ENCODE measurements around the gene PARD3B.
"Not testable (repeated sequence)": the region's sequence is repeated elsewhere in the genome, so short reads cannot be mapped to it uniquely, and the experiment has no call there.

PARD3B gene

DNA sequence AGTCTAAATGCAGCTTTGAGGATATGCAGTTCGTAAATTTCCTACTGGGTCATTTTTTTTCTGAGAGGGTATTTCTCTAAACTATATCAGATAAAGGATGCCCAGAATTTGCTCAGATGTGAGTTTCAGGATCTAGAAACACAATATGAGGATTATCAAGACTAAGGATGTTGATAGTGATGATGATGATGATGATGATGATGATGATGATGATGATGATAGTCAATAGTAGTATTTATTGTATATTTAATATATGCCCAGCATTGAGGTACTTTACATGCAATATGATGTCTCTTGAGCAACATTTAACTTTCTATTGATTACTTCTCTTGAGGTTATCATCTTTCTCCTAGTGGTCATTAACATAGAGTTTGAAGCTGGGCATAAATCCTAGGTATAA, 914.9 kb downstream of the PARD3B start:
- no peak for DNase-seq

DNA sequence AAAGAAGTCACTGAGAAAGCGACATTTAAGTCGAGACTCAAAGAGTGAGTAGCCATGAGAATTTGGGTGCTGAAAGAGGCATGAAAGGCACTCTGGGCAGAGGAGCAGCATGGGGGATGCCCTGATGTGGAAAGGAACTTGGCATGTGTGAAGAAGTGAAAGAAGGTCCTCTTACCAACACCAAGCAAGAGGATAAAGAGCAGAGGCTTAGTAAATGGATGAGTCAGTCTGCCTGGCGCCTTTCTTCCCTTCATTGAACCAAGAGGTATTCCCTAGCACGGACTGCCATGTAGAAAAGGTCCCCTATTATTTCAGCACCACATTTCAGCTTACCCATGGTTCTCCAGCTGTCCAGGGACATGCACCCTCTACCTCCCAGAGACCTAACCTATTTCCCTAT, 915.9 kb downstream of the PARD3B start:
- DNase-seq, result no peak

DNA sequence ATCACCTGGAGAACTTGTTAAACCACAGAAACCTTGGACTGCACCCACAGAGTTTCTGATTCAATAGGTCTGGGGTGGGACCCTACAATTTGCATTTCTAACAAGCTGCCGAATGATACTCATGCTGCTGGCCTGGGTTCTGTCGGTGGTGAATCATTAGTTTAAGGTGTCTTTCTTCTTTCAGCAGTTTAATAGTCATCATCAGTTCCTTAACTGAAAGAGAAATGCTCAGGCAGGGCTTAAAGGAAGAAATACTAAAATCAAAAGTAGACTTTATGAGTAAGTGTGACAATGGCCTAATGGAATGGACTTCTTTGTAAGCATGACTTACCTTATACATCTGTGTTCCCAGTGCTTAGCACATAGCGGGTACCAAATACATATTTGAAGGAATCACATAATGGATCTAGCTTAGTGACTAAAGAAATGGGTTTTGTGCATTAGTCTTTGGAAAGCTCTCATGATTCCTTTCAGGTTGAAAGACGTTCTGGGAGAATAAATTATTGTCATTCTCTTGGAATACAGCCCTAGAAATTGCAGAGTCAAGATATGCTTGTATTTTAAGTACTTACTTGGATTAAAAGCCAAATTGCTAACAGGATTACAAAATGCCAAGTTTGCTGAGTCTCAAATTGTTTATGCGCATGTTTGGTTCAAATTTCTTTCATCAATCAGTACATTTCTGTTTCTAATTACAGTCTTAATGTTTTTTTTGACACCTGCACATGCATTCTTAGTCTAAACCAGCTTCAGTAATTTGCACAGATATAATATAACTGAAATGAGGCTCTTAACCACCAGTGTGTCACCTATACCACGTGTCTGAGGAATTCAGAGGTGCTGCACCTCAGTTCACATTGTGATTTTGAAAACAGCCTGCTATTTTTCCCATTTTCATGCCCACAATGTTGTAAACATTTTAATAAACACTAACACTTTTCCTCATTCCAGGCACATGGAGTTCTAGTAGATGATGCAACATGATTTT, 916.7 kb downstream of the PARD3B start:
- DNase-seq, result no peak

GRCh38 chr2:205462681-205463345, 917.5 kb downstream of the PARD3B start:
- DNase-seq, result no peak

DNA sequence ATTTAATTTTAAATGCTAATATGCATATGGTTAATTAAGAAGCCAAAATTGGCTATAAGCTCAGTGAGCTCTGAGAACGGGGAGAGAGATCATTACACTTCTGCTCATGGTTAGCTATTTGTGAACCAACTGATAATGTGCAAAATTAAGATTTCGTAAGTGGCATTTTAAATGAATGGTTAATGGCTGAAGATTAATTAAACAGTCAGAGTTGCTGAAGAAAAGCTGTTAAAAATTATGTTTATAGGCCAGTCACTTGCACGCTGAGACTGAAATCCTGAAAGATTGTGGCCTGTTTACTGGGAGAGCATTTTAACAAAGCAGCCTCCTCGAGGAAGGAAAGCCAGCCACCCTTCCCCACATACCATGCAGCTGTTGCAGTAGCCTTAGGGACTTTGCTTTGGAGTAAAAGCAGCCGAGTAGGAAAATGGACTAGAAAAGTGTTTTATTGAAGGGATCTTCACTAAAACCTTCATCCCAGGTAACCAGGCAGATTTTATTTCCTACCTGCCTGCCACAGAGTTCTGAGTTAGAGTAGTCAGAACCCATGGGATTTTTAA, 918.3 kb downstream of the PARD3B start:
- DNase-seq, result no peak

DNA sequence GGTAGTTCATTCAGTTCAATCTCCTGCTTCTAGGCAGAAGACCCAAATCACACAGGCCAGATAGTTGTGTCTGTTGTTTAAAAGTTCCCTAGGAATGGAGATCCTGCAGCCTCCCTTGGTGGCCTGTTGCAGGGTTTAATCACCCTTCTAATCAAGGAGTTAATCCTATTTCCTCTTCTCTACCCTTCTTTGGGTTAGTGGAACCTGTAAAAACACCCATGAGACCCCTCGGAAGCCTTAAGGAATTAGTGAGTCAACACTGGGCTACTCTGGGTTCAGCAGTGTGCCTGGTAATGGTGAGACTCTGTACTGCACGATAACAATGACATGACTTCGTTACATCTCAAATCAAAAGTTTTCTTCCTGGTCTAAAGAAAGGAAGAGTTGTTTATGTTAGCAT, 919.4 kb downstream of the PARD3B start:
- DNase-seq, result no peak

GRCh38 chr2:205465791-205466190, 920.5 kb downstream of the PARD3B start:
- no peak for DNase-seq

DNA sequence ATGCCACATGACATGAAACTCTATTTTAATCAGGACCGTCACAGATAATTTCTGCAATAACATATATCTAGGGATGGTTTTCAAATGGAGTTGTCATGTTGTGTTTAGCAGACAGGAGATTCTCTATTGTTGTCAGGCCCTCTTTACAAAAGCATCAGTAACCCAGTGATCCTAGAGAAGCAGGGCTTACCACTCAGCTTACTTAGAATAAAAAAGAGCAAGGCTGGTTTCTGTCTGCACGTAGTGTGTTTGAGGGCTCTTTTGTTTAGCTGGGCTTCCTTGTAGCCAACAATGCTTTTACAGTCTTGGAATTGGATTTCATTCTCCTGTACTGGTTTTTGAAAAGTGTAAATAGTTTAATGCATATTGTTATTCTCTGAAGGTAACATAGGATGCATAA, 926.5 kb downstream of the PARD3B start:
- no peak for DNase-seq

GRCh38 chr2:205473791-205474190, 928.5 kb downstream of the PARD3B start:
- DNase-seq, result no peak

GRCh38 chr2:205474741-205475415, 929.6 kb downstream of the PARD3B start:
- no peak for DNase-seq

GRCh38 chr2:205475416-205475768, 930.1 kb downstream of the PARD3B start:
- DNase-seq, result no peak

DNA sequence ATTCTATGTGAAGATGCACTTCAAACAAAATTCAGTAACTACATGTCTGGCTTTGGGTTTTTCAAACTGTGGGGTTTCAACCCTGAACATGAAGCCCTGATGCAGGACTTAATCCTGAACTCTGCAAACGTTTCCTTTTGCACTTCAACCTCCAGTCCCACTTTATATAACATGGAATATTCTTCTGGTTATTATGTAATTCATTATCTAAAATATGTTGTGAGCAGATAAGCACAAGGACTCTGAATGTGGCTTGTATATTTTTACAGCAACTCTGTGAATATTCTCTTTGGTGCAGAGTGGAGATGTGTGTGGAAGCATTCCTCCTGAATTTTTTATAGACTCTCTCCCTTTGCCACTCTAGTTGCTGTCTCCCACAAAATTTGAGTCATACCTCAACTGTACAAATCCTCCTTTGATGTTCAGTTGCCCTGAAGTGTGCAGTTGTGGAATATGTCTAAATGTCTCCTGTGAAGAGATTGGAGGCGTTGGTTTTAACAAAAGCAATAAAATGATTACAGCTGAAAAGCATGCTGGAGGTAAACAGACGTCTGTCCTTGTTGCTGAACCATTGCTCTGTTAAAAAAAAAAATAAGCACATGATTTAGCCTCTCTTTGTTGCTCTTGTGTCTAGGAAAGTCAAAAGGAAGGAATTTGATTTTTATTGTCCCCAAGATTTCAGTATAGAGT, 931.9 kb downstream of the PARD3B start:
- no peak for DNase-seq

GRCh38 chr2:205481861-205482260, 936.6 kb downstream of the PARD3B start:
- DNase-seq, result no peak

- DNase-seq, result no peak
Observed at GRCh38 chr2:205482399-205483081, 937.3 kb downstream of the PARD3B start.

DNA sequence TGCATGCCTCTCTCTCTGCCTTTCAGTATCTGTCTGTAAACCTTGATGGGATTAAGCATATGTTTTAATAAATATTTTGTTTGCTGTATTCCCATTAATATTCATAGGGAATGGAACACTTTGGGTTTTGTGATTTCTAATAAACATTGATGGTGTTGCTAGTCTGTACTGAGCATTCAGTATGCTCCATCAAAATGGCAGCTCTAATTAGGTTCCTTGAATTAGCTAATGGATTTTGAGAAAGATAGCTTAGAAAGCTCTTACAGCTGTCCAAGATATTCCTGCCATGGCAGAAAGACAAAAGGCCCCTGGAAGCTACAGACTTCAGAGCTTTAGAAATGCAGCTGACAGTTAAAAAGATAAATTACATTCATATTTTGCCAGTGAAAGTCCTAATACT, 937.8 kb downstream of the PARD3B start:
- DNase-seq, result no peak

DNA sequence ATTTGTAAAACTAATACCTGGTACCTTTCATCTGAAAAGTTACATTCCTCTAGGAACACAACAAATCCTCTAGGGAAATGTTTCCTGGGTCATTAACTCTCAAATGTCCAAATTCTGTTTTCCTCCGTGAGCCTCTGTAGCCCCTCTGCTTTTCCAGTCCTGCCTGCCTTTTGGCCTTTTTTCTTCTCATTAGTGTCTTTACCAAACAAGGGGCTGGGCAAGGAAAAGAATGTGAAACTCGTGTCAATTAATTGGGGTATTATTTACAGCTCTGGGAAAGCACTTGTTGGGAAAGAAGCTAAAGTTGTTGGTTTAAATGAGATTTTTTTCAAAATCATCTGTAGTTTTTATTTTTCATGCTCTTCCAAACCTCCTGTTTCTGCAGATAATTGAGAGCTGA, 938.9 kb downstream of the PARD3B start:
- no peak for DNase-seq

GRCh38 chr2:205484764-205485163, 939.5 kb downstream of the PARD3B start:
- no peak for DNase-seq

DNA sequence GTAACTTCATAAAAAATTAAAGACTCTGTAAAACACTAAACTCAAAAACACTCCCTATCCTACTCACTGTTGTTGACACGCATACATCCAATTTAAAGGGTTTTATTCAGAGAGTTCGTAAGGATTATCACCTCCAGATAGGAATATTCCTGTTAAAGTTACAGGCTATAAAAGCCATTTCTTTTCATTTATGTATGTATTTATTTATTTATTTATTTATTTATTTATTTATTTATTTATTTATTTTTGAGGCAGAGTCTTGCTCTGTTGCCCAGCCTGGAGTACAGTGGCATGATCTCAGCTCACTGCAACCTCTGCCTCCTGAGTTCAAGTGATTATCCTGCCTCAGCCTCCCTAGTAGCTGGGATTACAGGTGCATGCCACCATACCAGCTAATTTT, 948.3 kb downstream of the PARD3B start:
- not testable (repeated sequence) for DNase-seq

DNA sequence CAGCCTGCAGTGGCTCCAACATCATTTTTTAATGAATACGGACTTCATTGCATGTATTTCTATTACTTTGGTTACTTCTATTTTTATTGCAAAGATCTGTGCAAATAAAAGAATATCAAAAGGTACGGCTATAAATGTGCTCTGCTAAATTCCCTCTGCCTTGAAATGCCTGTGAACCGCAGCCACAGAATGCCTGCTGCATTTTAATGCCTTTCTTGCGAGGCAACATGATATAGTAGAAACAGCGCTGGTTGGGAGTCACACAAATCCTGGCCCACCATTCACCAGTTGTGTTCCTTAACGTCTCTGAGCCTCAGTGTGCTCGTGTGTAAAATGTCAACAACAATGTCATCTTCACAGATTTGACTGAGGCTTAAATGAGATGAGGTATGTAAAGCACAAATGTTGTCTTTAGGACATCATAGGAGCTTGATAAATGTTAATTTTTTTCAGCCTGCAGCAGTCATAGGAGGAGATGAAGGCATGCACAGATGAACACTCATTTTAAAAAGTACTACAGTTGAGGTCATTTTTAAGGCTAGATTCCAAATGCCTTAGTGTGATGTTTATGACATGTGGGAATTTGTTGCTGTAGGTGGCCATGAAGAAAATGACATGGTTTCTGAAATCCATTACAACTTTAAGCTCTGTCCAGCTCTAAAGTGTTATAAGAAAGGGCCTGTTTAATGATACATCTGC, 949.4 kb downstream of the PARD3B start:
- DNase-seq, result no peak

DNA sequence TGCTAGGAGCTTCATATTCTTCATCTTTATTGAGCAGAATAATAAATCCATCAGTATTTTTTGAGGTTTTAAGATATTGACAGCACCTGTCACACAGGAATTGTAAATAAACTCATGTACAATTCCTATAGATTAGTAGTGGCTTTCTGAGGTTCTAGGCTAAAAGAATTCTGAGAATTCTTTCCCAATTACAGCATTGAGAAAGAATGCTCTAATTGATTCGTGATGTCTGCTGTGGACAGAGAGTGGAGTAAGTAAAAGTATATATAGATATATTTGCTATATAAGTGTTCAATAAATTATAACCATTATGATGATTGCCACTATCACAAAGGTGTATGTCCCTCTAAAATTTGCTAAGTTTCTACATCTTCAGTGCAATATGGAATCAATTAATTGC, 950.5 kb downstream of the PARD3B start:
- no peak for DNase-seq

- DNase-seq, result no peak
Observed at GRCh38 chr2:205496370-205496769, 951.1 kb downstream of the PARD3B start.

GRCh38 chr2:205496772-205497171, 951.5 kb downstream of the PARD3B start:
- DNase-seq, result no peak
